Activated CD8-positive, alpha-beta T cell treated with anti-CD3 and anti-CD28 coated beads, Interleukin-2, amount 10 ng/mL, durations not matched to agents 7 days and 5 days (primary cell): ENCODE measurements around the gene KDM4E. TPM values are rescaled to one million over a fixed set of nuclear protein-coding genes. Genes with fewer than 3 reads are reported as not detected.

ENCODE experiments used
- ATAC-seq: fragments of 150-1000 bp; cut with Tn5 transposase; one replicate; pipeline ENCODE4 v1.10.0; 2021; ENCODE audit warnings: moderate library complexity
- CTCF ChIA-PET: fragments of 350-600 bp; sonication (Branson Sonifier 250); formaldehyde crosslinking; loops from one replicate; lab custom pipeline; 2021; ENCODE audit warnings: antibody characterized with exemption; lab: Charles Lee
- POLR2A ChIA-PET: fragments of 350-600 bp; sonication (Branson Sonifier 250); formaldehyde crosslinking; loops from one replicate; lab custom pipeline; 2021; ENCODE audit warnings: antibody characterized with exemption; lab: Charles Lee
- DNase-seq: peaks from one replicate; pipeline ENCODE4 v3.0.0-alpha.2; 2020
- H3K27ac Mint-ChIP-seq: one replicate; pipeline ENCODE4 v1.8.0; 2021; ENCODE audit warnings: mild to moderate bottlenecking, mixed read lengths
- H3K27me3 Mint-ChIP-seq: one replicate; pipeline ENCODE4 v1.8.0; 2021; ENCODE audit warnings: low read depth, mixed read lengths
- H3K36me3 Mint-ChIP-seq: one replicate; pipeline ENCODE4 v1.8.0; 2021; ENCODE audit warnings: low read depth, mixed read lengths
- H3K4me1 Mint-ChIP-seq: one replicate; pipeline ENCODE4 v1.8.0; 2021; ENCODE audit warnings: low read depth, mixed read lengths
- H3K4me3 Mint-ChIP-seq: one replicate; pipeline ENCODE4 v1.8.0; 2021; ENCODE audit warnings: mild to moderate bottlenecking, mixed read lengths
- H3K9me3 Mint-ChIP-seq: one replicate; pipeline ENCODE4 v1.8.0; 2022; ENCODE audit warnings: mixed read lengths; ENCODE audit not compliant: insufficient read depth
- total RNA-seq, 2 experiments: library from RNA; stranded (reverse); gene quantifications; one replicate each; pipeline ENCODE4 v1.2.3, GENCODE V29; 2021

KDM4E gene
- not detected for total RNA-seq

GRCh38 chr11:95024958-95025357 is at the start of gene KDM4E:
KDM4E (plus strand) TSS chr11:95025258; CDS start chr11:95025558, 300 bp downstream.
- H3K27me3 Mint-ChIP-seq, result peaks cover 5% of the 10 kb centered on the region
- CTCF ChIA-PET, result no interaction called here

GRCh38 chr11:94975599-94975998 is 49.5 kb upstream of the KDM4E start:
- no peak overlapping the region for H3K27ac Mint-ChIP-seq
- H3K36me3 Mint-ChIP-seq, result peaks cover 20% of the 10 kb centered on the region
- H3K27me3 Mint-ChIP-seq, result no peaks in the 10 kb centered on the region
- CTCF ChIA-PET, result interaction anchor here (1.0 to 1.9 kb wide), 3 partner anchors 8 to 730 kb away, joined by 3 to 9 read pairs (median 3); no protein-coding TSS in a partner anchor
- H3K4me3 Mint-ChIP-seq, result no peak overlapping the region
- DNase-seq (no peak), ATAC-seq (no peak)
- H3K9me3 Mint-ChIP-seq, result peaks cover 3% of the 10 kb centered on the region
- POLR2A ChIA-PET, result interaction anchor here (4.2 kb wide), 1 partner anchor 92 kb away, joined by 34 read pairs; the partner anchor contains the start of gene SRSF8
- peaks cover 28% of the 10 kb centered on the region for H3K4me1 Mint-ChIP-seq

More at GRCh38 chr11:95024958-95025357, at the start of gene KDM4E:
- no peak within 1 kb of the TSS for H3K4me3 Mint-ChIP-seq
- DNase-seq, result no peak
- ATAC-seq, result no peak
- no peaks in the 10 kb centered on the region for H3K36me3 Mint-ChIP-seq
- H3K27ac Mint-ChIP-seq, result no peak within 1 kb of the TSS
- H3K9me3 Mint-ChIP-seq, result no peaks in the 10 kb centered on the region
- POLR2A ChIA-PET, result no interaction called here
- H3K4me1 Mint-ChIP-seq, result no peaks in the 10 kb centered on the region

DNA sequence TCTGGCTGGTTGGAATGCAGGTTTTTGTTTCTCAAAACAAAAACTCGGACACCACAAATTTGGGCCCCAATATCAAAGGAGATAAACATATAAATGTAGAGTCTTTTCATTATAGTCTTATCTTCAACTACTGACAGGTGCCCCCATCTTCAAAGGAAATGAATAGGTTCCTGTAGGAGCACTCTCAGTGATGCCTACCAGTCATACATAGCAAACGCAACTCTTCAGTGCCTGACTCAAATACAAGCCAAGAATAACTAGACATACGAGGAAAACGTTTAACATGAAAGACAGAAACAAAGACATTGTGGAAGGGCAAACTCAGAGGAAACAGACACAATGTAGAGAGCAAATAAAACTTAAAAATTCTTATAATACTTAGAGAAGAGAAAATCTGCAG is 37.7 kb upstream of the KDM4E start:
- Mint-ChIP-seq H3K36me3 (no peaks in the 10 kb centered on the region), H3K4me3 (no peak overlapping the region), H3K9me3 (no peaks in the 10 kb centered on the region), H3K27ac (no peak overlapping the region), H3K27me3 (peaks cover 26% of the 10 kb centered on the region), H3K4me1 (no peaks in the 10 kb centered on the region)
- ChIA-PET POLR2A (no interaction called here), CTCF (no interaction called here)
- DNase-seq (no peak), ATAC-seq (no peak)

DNA sequence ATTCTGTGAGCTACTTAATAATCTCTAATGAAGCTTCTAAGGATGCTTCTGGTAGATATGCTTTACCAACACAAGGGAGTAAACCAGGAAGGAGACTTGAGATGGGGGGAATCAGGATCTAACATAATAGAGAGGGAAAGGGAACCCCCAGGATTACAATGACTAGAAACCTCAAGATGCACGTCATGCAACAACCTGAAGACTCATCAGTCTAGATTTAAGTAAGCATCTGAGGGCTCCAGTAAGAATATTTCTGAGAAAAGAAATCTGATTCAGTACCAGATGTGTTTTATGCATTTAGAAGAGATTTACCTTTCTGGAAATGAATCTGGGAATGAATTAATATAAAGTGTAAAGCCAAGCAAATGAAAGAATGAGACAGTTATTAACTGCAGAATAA is 36.3 kb upstream of the KDM4E start:
- ChIA-PET CTCF (interaction anchor here (1.0 kb wide), 1 partner anchor 19 kb away, joined by 5 read pairs; no protein-coding TSS in a partner anchor), POLR2A (no interaction called here)
- ATAC-seq (no peak), DNase-seq (no peak)
- no peak overlapping the region for H3K27ac Mint-ChIP-seq
- H3K9me3 Mint-ChIP-seq, result no peaks in the 10 kb centered on the region
- no peaks in the 10 kb centered on the region for H3K36me3 Mint-ChIP-seq
- H3K4me3 Mint-ChIP-seq, result no peak overlapping the region
- no peaks in the 10 kb centered on the region for H3K4me1 Mint-ChIP-seq
- peaks cover 28% of the 10 kb centered on the region for H3K27me3 Mint-ChIP-seq

DNA sequence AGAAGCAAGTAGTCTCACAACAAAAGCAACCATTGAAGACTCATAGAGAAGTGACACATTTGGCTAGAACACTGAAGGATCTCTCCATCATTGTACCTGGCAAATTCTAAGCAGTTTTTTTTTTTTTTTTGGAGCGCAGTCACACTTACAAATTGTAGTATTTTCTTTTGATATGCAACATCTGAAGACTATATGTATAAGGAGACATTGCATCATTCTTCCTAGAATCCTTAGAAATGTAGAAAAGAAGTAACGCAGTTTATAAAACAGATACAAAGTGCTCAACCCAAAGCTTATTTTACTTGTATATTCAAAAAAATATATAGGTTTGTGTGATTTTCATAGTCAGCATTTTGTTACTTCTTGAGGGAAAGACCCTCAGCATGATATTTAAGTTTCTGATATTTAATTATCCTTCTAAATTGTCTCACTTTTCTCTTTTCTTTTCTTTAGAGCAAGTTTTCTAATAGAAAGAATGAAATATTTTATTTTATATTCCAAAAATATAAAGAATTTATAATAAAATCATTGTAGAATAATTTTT is 31.6 kb upstream of the KDM4E start:
- Mint-ChIP-seq H3K9me3 (no peaks in the 10 kb centered on the region), H3K4me3 (no peak overlapping the region), H3K27me3 (peaks cover 17% of the 10 kb centered on the region), H3K36me3 (no peaks in the 10 kb centered on the region), H3K4me1 (no peaks in the 10 kb centered on the region), H3K27ac (no peak overlapping the region)
- DNase-seq, result no peak
- CTCF ChIA-PET, result no interaction called here
- no peak for ATAC-seq
- POLR2A ChIA-PET, result no interaction called here

GRCh38 chr11:94997437-94997836 is 27.6 kb upstream of the KDM4E start:
- Mint-ChIP-seq H3K4me1 (no peaks in the 10 kb centered on the region), H3K9me3 (no peaks in the 10 kb centered on the region), H3K27ac (no peak overlapping the region), H3K36me3 (no peaks in the 10 kb centered on the region), H3K27me3 (peaks cover 2% of the 10 kb centered on the region), H3K4me3 (no peak overlapping the region)
- ChIA-PET CTCF (no interaction called here), POLR2A (no interaction called here)
- DNase-seq (no peak), ATAC-seq (no peak)

DNA sequence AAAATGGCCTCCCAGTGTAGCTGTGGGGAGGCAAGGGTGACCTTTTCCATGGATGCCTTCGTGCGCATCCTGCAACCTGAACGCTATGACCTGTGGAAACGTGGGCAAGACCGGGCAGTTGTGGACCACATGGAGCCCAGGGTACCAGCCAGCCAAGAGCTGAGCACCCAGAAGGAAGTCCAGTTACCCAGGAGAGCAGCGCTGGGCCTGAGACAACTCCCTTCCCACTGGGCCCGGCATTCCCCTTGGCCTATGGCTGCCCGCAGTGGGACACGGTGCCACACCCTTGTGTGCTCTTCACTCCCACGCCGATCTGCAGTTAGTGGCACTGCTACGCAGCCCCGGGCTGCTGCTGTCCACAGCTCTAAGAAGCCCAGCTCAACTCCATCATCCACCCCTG is 26.8 kb upstream of the KDM4E start:
- DNase-seq (no peak), ATAC-seq (no peak)
- Mint-ChIP-seq H3K27me3 (peaks cover 4% of the 10 kb centered on the region), H3K4me3 (no peak overlapping the region), H3K4me1 (no peaks in the 10 kb centered on the region), H3K9me3 (no peaks in the 10 kb centered on the region), H3K36me3 (no peaks in the 10 kb centered on the region), H3K27ac (no peak overlapping the region)
- ChIA-PET CTCF (no interaction called here), POLR2A (no interaction called here)

DNA sequence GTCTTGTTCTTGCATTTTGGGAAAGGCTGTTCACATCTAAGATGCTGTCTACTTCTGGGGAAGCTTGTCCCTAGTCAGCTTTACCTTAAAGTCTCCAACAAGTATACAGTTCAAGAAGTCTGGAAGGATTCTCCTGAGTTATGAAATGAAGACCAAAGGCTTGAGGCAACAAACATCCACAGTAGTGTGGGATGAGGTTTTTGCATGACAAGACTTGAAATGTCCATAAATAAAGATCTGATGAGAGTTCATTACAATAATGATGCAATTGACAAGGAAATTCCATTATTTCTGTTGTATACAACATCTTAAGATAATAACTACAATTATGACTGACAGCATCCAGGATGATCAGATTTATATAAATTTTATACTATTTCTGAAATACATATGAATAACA is 21.3 kb upstream of the KDM4E start:
- DNase-seq, result no peak
- H3K36me3 Mint-ChIP-seq, result no peaks in the 10 kb centered on the region
- CTCF ChIA-PET, result no interaction called here
- peaks cover 21% of the 10 kb centered on the region for H3K27me3 Mint-ChIP-seq
- no peak overlapping the region for H3K4me3 Mint-ChIP-seq
- no peak for ATAC-seq
- H3K27ac Mint-ChIP-seq, result no peak overlapping the region
- POLR2A ChIA-PET, result no interaction called here
- H3K9me3 Mint-ChIP-seq, result no peaks in the 10 kb centered on the region
- H3K4me1 Mint-ChIP-seq, result no peaks in the 10 kb centered on the region

DNA sequence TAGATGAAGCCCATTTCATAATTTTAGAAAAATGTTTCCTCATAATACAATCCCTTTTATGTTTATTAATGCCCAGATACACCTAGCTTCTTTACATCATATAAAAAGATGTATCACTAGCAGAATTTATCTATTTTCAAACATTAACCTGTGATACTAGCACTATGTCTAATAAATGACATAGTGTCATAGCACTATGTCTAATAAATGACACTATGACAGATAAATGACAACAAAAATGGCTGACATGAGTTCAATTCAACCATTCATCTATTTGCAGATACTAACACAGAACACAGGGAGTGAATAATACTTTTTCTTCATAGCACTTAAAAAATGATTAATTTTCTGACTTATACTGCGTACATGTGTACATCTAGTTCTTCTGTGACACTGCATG is 19.4 kb upstream of the KDM4E start:
- ATAC-seq (no peak), DNase-seq (no peak)
- H3K27ac Mint-ChIP-seq, result no peak overlapping the region
- H3K4me3 Mint-ChIP-seq, result no peak overlapping the region
- H3K4me1 Mint-ChIP-seq, result no peaks in the 10 kb centered on the region
- no peaks in the 10 kb centered on the region for H3K9me3 Mint-ChIP-seq
- peaks cover 31% of the 10 kb centered on the region for H3K27me3 Mint-ChIP-seq
- ChIA-PET POLR2A (no interaction called here), CTCF (no interaction called here)
- no peaks in the 10 kb centered on the region for H3K36me3 Mint-ChIP-seq

- no peak for ATAC-seq
- Mint-ChIP-seq H3K9me3 (no peaks in the 10 kb centered on the region), H3K4me1 (no peaks in the 10 kb centered on the region), H3K27me3 (peaks cover 30% of the 10 kb centered on the region), H3K4me3 (no peak overlapping the region), H3K36me3 (no peaks in the 10 kb centered on the region), H3K27ac (no peak overlapping the region)
- no peak for DNase-seq
- ChIA-PET CTCF (interaction anchor here (1.3 kb wide), 1 partner anchor 16 kb away, joined by 3 read pairs; no protein-coding TSS in a partner anchor), POLR2A (no interaction called here)
These were observed 13.7 kb upstream of the KDM4E start for GRCh38 chr11:95011376-95011775.

GRCh38 chr11:95014184-95014821 is 10.8 kb upstream of the KDM4E start:
- CTCF ChIA-PET, result no interaction called here
- Mint-ChIP-seq H3K9me3 (no peaks in the 10 kb centered on the region), H3K4me1 (no peaks in the 10 kb centered on the region), H3K27ac (no peak overlapping the region), H3K27me3 (peaks cover 20% of the 10 kb centered on the region), H3K36me3 (no peaks in the 10 kb centered on the region), H3K4me3 (no peak overlapping the region)
- ATAC-seq (no peak), DNase-seq (no peak)
- POLR2A ChIA-PET, result no interaction called here

DNA sequence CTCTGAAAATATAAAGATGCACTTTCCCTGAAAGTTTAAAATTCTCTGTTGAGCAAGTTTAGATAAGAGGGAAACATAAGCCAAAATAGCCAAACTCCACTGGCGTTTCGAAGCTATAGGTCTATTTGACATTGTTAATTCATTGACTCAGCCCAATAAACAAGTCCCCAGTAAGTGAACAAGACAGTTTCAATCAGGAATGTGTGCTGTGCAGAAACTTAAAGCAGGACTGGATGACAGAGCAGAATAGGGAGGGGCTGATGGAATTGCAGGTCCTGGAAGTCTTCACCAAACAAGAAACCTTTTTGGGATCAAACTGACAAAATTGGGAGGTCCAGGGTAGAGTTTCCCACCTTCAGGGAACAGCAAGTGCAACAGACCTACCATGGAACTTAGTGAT is 8.9 kb upstream of the KDM4E start:
- no peaks in the 10 kb centered on the region for H3K9me3 Mint-ChIP-seq
- CTCF ChIA-PET, result no interaction called here
- H3K36me3 Mint-ChIP-seq, result no peaks in the 10 kb centered on the region
- peaks cover 10% of the 10 kb centered on the region for H3K27me3 Mint-ChIP-seq
- H3K4me1 Mint-ChIP-seq, result no peaks in the 10 kb centered on the region
- no peak for DNase-seq
- no peak overlapping the region for H3K4me3 Mint-ChIP-seq
- no peak overlapping the region for H3K27ac Mint-ChIP-seq
- POLR2A ChIA-PET, result interaction anchor here (0.6 kb wide), 1 partner anchor 15 kb away, joined by 3 read pairs; no protein-coding TSS in a partner anchor
- no peak for ATAC-seq
